Islet precursor cell (in vitro differentiated cells): ENCODE data around the gene DLL1.
"Not testable (repeated sequence)": the region's sequence is repeated elsewhere in the genome, so short reads cannot be mapped to it uniquely, and the experiment has no call there.

Experiments
- DNase-seq: peaks from one replicate; pipeline ENCODE4 v3.0.0-alpha.2; 2018

Gene DLL1

GRCh38 chr6:170290296-170291128, at the start of gene DLL1:
DLL1 (minus strand) TSS chr6:170291078; CDS start chr6:170290139, 939 bp downstream.
- peak; percentile 67 for DNase-seq

DNA sequence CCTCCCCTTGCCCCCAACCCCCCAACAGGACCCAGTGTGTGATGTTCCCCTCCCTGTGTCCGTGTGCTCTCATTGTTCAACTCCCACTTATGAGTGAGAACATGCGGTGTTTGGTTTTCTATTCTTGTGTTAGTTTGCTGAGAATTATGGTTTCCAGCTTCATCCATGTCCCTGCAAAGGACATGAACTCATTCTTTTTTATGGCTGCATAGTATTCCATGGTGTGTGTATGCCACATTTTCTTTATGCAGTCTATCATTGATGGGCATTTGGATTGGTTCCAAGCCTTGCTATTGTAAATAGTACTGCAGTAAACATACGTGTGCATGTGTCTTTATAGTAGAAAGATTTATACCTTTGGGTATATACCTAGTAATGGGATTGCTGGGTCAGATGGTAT, 44.3 kb upstream of the DLL1 start:
- not testable (repeated sequence) for DNase-seq

DNA sequence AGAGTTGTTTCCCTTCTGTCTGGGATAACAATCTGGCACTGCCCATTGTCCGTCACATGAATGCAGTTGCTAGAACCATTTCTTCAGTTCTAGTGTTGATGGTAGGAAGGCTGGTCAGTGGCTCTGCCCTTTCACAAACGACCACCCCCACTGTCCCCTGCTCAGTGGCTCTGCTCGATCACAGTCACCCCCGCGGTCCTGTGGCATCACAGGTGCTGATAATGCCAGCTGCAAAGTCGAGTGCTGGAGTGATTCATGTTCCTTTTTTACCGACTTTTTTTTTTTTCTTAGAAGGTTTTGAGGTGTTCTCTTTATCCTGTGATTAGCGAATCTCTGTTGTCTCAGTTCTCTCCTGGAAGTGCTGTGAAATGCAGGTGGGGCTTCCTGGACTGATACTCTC, 38.4 kb upstream of the DLL1 start:
- DNase-seq, result no peak

GRCh38 chr6:170317718-170318117, 26.8 kb upstream of the DLL1 start:
- no peak for DNase-seq

DNA sequence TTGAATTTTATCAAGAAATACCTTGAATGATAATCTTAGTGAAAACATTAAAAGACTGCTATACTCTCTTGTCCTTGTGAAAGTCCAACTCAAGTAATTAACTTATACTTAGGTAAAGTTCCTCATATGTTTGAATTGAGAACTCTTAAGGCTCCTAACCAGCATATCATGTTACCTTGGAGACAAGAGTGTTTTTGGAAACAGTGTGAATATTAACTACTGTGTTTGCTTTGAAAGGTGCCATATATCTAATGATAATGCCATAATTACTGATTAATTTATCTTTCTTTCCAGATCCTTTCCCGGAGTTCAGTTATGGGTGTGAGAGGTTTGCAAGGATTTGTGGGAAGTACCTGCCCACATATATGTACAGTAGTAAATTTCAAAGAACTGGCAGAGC, 26.2 kb upstream of the DLL1 start:
- no peak for DNase-seq

- no peak for DNase-seq
Observed at GRCh38 chr6:170316071-170316470, 25.2 kb upstream of the DLL1 start.

DNA sequence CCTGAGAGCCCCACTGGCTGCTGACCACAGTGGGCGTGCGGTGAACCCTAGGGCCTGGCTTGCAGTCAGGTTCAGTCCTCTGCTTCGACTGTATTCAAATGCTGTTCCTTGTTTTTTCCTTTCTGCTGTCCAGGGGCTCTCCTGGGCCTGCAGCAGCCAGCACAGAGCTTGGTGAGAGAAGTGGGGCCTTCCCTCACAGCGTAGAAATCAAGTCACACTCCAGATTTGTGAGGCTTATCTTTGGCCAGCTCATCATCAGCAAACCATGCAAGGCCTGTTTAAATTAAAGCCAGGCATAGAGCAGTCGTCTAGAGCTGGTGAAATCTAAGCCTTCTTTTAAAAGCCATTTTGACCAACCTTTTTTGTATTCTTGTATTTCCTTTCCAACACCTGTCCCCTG, 24.1 kb upstream of the DLL1 start:
- DNase-seq, result no peak

GRCh38 chr6:170313716-170314295, 22.9 kb upstream of the DLL1 start:
- DNase-seq, result no peak

- no peak for DNase-seq
Observed at GRCh38 chr6:170312876-170313275, 22.0 kb upstream of the DLL1 start.

- no peak for DNase-seq
Observed at GRCh38 chr6:170311696-170312095, 20.8 kb upstream of the DLL1 start.

- DNase-seq, result no peak
Observed at GRCh38 chr6:170308761-170309160, 17.9 kb upstream of the DLL1 start.

- DNase-seq, result no peak
Observed at GRCh38 chr6:170307080-170307545, 16.2 kb upstream of the DLL1 start.

DNA sequence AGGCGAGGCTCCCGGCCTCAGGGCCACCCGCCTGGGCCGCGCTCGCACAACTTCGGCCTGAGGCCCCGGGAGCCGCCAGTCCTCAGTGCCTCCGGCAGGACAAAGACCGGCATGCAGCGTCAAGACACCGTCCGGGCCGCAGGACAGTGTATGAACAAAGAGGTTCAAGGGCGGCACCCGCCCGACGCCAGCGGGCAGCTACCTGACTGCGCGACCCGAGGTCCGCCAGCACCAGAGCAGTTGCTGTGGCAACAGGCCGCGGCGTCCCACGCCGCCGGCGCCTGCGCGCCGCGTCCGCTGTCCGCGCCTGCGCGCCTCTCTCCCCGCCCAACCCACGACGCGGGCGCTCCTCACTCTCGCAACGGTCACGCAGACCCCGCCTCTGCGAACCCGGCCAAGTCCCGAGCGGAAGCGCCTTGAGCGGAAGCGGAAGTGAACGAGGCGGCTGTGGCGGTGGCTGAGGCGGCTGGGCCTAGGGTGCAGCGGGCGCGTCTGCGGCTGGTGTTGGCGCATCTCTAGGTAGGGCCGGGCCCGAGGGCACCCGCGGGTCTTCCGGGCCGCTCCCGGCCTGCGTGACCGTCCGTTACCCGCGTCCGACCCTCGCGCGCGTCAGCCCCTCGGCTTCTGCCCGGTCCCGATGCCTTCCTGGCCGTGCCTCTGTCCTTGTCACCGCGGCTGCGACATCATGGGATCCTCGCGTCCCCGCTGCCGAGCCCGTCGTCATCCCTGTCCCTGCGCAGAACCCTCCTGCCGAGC, 15.6 kb upstream of the DLL1 start, which contains the start of gene FAM120B:
FAM120B (plus strand) TSS at position 435 of the 756 bp plus-strand sequence. CDS start 10,633 bp downstream, outside the sequence.
- peak; percentile 97 for DNase-seq

GRCh38 chr6:170305805-170306323, 15.0 kb upstream of the DLL1 start:
- DNase-seq, result no peak

DNA sequence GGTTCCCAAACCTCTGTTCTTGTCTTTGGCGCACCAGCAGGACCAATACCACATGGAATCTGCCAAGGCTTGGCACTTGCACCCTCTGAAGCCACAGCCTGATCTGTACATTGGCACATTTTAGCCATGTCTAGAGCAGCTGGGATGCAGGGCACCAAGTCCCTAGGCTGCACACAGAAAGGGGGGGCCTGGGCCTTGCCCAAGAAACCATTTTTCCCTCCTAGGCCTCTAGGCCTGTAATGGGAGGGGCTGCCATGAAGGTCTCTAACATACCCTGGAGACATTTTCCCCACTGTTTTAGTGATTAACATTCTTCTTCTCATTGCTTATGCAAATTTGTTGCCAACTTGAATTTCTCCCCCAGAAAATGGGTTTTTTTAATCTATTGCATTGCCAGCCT, 10.3 kb upstream of the DLL1 start:
- DNase-seq, result no peak

GRCh38 chr6:170298688-170299087, 7.8 kb upstream of the DLL1 start:
- DNase-seq, result no peak

- no peak for DNase-seq
Observed at GRCh38 chr6:170297576-170298330, 6.9 kb upstream of the DLL1 start.

DNA sequence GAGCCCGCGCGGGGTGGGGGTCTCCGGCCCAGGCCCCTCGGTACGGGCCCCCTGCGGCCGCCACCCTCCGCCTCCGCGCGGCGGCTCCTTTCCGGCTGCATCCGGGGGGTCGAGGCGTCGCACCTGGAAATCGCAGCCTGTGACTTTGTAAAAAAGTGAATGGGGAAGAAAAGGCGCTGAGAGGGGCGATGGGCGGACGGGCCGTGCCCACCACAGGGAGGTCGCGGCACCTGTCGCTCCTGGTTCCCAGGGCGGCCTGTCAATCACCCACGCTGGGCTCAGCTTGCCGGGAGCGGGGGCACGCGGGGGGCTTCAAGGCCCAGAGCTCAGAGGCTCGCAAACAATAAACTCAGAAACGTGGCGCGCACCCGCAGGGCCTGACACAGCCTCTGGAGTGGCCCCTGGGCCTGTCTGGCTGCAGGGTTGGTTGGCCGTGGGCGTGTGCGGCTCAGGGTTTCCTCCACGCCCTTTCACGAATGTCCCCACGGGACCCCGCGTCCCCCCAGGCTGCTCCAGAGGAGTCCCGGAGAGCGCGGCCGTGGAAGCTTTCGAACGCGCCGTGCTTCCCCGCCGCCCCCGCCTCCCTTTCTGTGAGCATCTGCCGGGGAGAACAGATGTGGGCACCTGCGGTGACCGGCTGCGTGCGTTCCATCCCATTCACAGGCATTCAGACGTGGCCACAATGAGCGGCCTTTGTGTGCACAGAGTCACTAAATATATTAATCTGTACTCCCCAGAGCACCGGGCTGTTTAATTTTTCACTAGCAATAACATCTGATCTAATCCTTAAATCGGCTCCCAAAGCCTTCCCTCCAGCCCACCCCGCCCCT, 6.1 kb upstream of the DLL1 start:
- DNase-seq, result no peak

DNA sequence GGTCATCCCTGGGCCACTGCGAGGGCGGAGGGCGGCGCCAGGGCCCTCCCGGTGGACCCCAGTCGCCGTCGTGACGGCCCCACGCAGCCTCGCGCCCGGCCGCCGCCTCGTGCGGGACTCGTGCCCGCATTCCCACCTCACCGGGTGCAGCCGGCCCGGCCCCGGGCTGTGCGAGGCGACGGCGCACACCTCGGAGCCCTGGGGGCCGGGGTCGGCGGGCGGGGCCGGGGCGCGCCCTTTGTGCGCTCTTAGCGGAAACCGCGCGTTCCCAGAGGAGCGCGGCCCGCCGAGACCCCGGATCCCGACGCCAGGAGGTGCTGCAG, 5.5 kb upstream of the DLL1 start:
- no peak for DNase-seq

GRCh38 chr6:170295510-170296422, 4.9 kb upstream of the DLL1 start:
- DNase-seq, result peak; percentile 72
